ENCODE data around the gene LHFPL6. TPM values are rescaled to one million over a fixed set of nuclear protein-coding genes. Genes with fewer than 3 reads are reported as not detected.
A peak's percentile ranks its signal among the peaks of the same experiment; 100 is the strongest.

The LHFPL6 gene
- total RNA-seq, 4 donors from 2014 or later = 113 to 177 (median 146) TPM

- no peaks in the 10 kb centered on the region for H3K9me3 ChIP-seq
- H3K4me3 ChIP-seq = peak overlapping the region; percentile 54 to 86 (median 70)
- TF ChIP-seq CTCF (IDR thresholded peaks at IDR 0.05) (peak in 1 of 5 experiments; percentile 4), EP300 (IDR thresholded peaks at IDR 0.05) (no peak), POLR2A (IDR thresholded peaks at IDR 0.05) (no peak)
- H3K36me3 ChIP-seq = no peaks in the 10 kb centered on the region
- 0 to 1% methylated on average over 11 of the region's 11 CpGs for WGBS, 2 donors
- DNase-seq (ENCODE audit: low spot score in 2 of 2) = no peak
- no peaks in the 10 kb centered on the region for H3K27me3 ChIP-seq
- H3K4me1 ChIP-seq = peaks cover 0 to 25% (median 3%) of the 10 kb centered on the region in 4 donors
- peak overlapping the region; percentile 49 to 93 (median 84) for H3K27ac ChIP-seq
Observed at GRCh38 chr13:39602277-39602613, 748 bp downstream of the LHFPL6 start.

DNA sequence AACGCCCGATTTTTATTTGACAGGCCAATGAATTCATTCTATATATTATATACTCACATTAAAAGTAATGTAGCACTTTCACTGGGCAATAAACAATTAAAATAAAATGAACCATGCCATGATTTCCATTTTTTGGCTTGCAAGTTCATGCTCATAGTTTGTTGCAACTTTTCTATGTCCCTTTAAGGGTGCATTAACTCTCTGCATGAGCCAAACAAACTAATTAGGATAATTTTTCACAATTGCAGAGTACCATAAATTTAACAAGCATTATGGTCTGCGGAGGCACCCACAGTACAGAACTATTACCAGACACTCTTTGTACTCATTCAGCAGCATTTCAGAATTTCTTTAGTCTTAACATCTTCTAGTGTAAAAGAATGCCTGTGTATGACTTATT, 1.4 kb downstream of the LHFPL6 start:
- Histone ChIP-seq H3K27ac (peak overlapping the region in 3 of 4 donors; percentile 26 to 93 (median 81)), H3K4me3 (peak overlapping the region; percentile 54 to 86 (median 70)), H3K36me3 (no peaks in the 10 kb centered on the region), H3K27me3 (no peaks in the 10 kb centered on the region), H3K9me3 (no peaks in the 10 kb centered on the region), H3K4me1 (peaks cover 0 to 28% (median 4%) of the 10 kb centered on the region in 4 donors)
- no peak for DNase-seq (ENCODE audit: low spot score in 2 of 2)
- TF ChIP-seq CTCF (IDR thresholded peaks at IDR 0.05) (no peak), POLR2A (IDR thresholded peaks at IDR 0.05) (no peak), EP300 (IDR thresholded peaks at IDR 0.05) (no peak)
- 37 to 45% methylated on average over 3 of the region's 3 CpGs for WGBS, 2 donors

GRCh38 chr13:39600766-39601165, 2.2 kb downstream of the LHFPL6 start:
- TF ChIP-seq POLR2A (IDR thresholded peaks at IDR 0.05) (no peak), CTCF (IDR thresholded peaks at IDR 0.05) (peak in 1 of 5 experiments; percentile 18)
- Histone ChIP-seq H3K27ac (peak overlapping the region in 2 of 4 donors; percentile 26 to 93), H3K9me3 (no peaks in the 10 kb centered on the region), H3K4me3 (peak overlapping the region; percentile 21 to 86 (median 40)), H3K27me3 (no peaks in the 10 kb centered on the region), H3K4me1 (peaks cover 0 to 34% (median 5%) of the 10 kb centered on the region in 4 donors), H3K36me3 (peaks cover 0 to 1% (median 0%) of the 10 kb centered on the region in 3 donors)
- peak; percentile 38 to 47 for DNase-seq (ENCODE audit: low spot score in 2 of 2)
- WGBS, 2 donors = 61% methylated on average over 7 to 9 of the region's 9 CpGs

DNA sequence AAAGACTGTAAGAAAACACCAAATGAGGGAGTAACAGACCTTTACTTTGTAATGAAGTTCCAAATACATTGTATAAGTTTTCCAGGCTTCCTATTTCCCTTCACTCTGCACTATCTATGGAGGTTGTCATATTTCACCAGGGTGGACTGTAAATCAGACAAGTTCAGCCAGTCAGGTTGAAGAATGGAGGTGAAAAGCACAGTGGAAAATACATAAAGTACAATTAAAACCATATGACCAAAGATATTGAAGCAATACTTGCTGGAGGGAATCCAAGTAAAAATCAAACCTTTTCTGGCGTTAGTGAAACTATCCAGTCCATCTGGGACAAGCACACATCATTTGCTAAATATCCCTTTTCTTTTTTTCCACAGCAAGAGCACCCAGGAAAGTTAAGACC, 3.2 kb downstream of the LHFPL6 start:
- Histone ChIP-seq H3K27me3 (no peaks in the 10 kb centered on the region), H3K36me3 (peaks cover 0 to 10% (median 0%) of the 10 kb centered on the region in 3 donors), H3K4me3 (peak overlapping the region; percentile 14 to 86 (median 38)), H3K4me1 (peaks cover 0 to 34% (median 5%) of the 10 kb centered on the region in 4 donors), H3K27ac (peak overlapping the region in 2 of 4 donors; percentile 26 to 93), H3K9me3 (no peaks in the 10 kb centered on the region)
- WGBS, 2 donors = 27 to 33% methylated on average over 1 of the region's 1 CpG
- DNase-seq (ENCODE audit: low spot score in 2 of 2) = no peak
- no peak for TF ChIP-seq CTCF (IDR thresholded peaks at IDR 0.05)
- TF ChIP-seq POLR2A (IDR thresholded peaks at IDR 0.05) = no peak
- TF ChIP-seq EP300 (IDR thresholded peaks at IDR 0.05) = no peak

DNA sequence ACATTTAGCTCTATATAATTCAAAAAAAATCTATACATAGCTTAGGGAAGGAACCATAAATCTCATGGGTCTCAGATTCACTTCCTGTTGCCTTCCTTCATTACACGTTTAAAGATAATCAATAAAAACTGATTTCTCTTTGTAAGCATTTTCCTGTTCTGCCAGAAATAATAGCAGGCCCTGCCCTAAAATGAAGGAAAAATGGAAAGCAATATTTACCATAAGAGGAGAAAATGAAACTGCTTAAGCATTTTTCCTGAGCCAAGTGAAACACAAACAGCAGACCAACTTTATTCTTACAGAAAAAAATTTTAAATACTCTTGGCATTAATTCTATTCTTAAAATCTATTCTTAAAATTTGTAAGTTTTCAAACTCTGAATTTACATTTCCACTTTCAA, 4.0 kb downstream of the LHFPL6 start:
- Histone ChIP-seq H3K27ac (peak overlapping the region in 1 of 4 donors; percentile 93), H3K36me3 (peaks cover 0 to 10% (median 0%) of the 10 kb centered on the region in 3 donors), H3K27me3 (no peaks in the 10 kb centered on the region), H3K4me3 (peak overlapping the region in 3 of 4 donors; percentile 2 to 86 (median 21)), H3K9me3 (no peaks in the 10 kb centered on the region), H3K4me1 (peaks cover 0 to 34% (median 5%) of the 10 kb centered on the region in 4 donors)
- WGBS, 2 donors = 2 to 4% methylated on average over 1 of the region's 1 CpG
- no peak for DNase-seq (ENCODE audit: low spot score in 2 of 2)
- TF ChIP-seq CTCF (IDR thresholded peaks at IDR 0.05) (no peak), EP300 (IDR thresholded peaks at IDR 0.05) (no peak), POLR2A (IDR thresholded peaks at IDR 0.05) (no peak)
